SK-N-SH (cell line): ENCODE data around the gene OTUD7B. TPM values are rescaled to one million over a fixed set of nuclear protein-coding genes. Genes with fewer than 3 reads are reported as not detected.
A peak's percentile ranks its signal among the peaks of the same experiment; 100 is the strongest.

Experiments
- CTCF ChIA-PET: fragments of 300-600, 350-600 bp; formaldehyde crosslinking; extraction: SDS; loops from one replicate; lab custom pipeline; 2021; lab: Yijun Ruan, JAX
- POLR2A ChIA-PET: fragments of 350-600 bp; sonication (Branson Sonifier 250); formaldehyde crosslinking; extraction: SDS; loops from one replicate; lab custom pipeline; 2020; ENCODE audit warnings: antibody characterized with exemption, inconsistent platforms; lab: Yijun Ruan, JAX
- DNase-seq: peaks from one replicate; pipeline ENCODE4 v3.0.0; 2012
- H2AFZ ChIP-seq: fragments of 200-600 bp; sonication (generic); 2 replicates; pipeline ENCODE4 v1.8.1; 2016; ENCODE audit warnings: antibody characterized with exemption, mild to moderate bottlenecking, low read depth
- H3F3A ChIP-seq: fragments of 200-600 bp; sonication (generic); replicated peaks from 2 replicates; pipeline ENCODE3; 2016; ENCODE audit warnings: antibody characterized with exemption, mild to moderate bottlenecking; ENCODE audit not compliant: insufficient read depth
- H3K27ac ChIP-seq, 2 experiments: fragments of 200-500 bp in 1 of 2; fragments of 200-600 bp in 1 of 2; sonication (Bioruptor generic) in 1 of 2; sonication (generic), shearing (Covaris generic) in 1 of 2; 2 replicates each; pipeline versions ENCODE4 v1.5.1 to v1.6.1; 2014 to 2016; ENCODE audit warnings: low read depth in 2 of 2, inconsistent platforms in 1 of 2, low read length in 1 of 2, mild to moderate bottlenecking in 1 of 2, mixed read lengths in 1 of 2
- H3K27me3 ChIP-seq: fragments of 200-600 bp; sonication (generic), shearing (Covaris generic); 2 replicates; pipeline ENCODE4 v1.6.1; 2016; ENCODE audit warnings: mixed run types; ENCODE audit not compliant: insufficient read depth
- H3K36me3 ChIP-seq, 2 experiments: fragments of 200-500 bp in 1 of 2; fragments of 200-600 bp in 1 of 2; sonication (Bioruptor generic) in 1 of 2; sonication (generic) in 1 of 2; replicated peaks in 1 of 2; 2 replicates each; pipeline versions ENCODE3 to v1.5.1; 2014 to 2016; ENCODE audit warnings: low read length in 1 of 2, mild to moderate bottlenecking in 1 of 2; ENCODE audit not compliant: insufficient read depth in 2 of 2, control insufficient read depth in 1 of 2
- H3K4me1 ChIP-seq, 2 experiments: fragments of 200-500 bp in 1 of 2; fragments of 200-600 bp in 1 of 2; sonication (Bioruptor generic) in 1 of 2; sonication (generic), shearing (Covaris generic) in 1 of 2; 2 replicates each; pipeline versions ENCODE4 v1.5.1 to v1.6.1; 2014 to 2016; ENCODE audit warnings: low read depth in 1 of 2, low read length in 1 of 2, mixed run types in 1 of 2; ENCODE audit not compliant: insufficient read depth in 2 of 2, control insufficient read depth in 1 of 2
- H3K4me2 ChIP-seq: fragments of 200-600 bp; sonication (generic), shearing (Covaris generic); 2 replicates; pipeline ENCODE4 v1.6.1; 2017; ENCODE audit warnings: mixed run types
- H3K4me3 ChIP-seq, 2 experiments: fragments of 200-500 bp in 1 of 2; fragments of 200-600 bp in 1 of 2; sonication (Bioruptor generic) in 1 of 2; sonication (generic), shearing (Covaris generic) in 1 of 2; 2 replicates each; pipeline versions ENCODE4 v1.5.1 to v1.8.1; 2014 to 2016; ENCODE audit warnings: low read depth in 2 of 2, inconsistent platforms in 1 of 2, low read length in 1 of 2, mild to moderate bottlenecking in 1 of 2, mixed read lengths in 1 of 2, moderate library complexity in 1 of 2
- H3K79me2 ChIP-seq: fragments of 200-600 bp; sonication (generic); 2 replicates; pipeline ENCODE4 v1.8.1; 2017; ENCODE audit warnings: mild to moderate bottlenecking; ENCODE audit not compliant: insufficient read depth
- H3K9ac ChIP-seq: fragments of 200-600 bp; sonication (generic); 2 replicates; pipeline ENCODE4 v1.6.1; 2017; ENCODE audit warnings: mixed run types
- H3K9me2 ChIP-seq: fragments of 200-600 bp; sonication (generic); 2 replicates; pipeline ENCODE4 v1.6.1; 2017; ENCODE audit warnings: mixed run types
- H3K9me3 ChIP-seq: fragments of 200-600 bp; sonication (generic); 2 replicates; pipeline ENCODE4 v1.6.1; 2017; ENCODE audit warnings: mixed run types, mild to moderate bottlenecking, moderate library complexity
- H4K20me1 ChIP-seq: fragments of 200-600 bp; sonication (generic); 2 replicates; pipeline ENCODE4 v1.6.1; 2017; ENCODE audit warnings: mild to moderate bottlenecking, mixed run types; ENCODE audit not compliant: insufficient read depth
- CTCF ChIP-seq: fragments of 200-600 bp; sonication (generic); IDR thresholded peaks from 2 replicates; pipeline ENCODE4 v1.6.1; 2017; ENCODE audit warnings: antibody characterized with exemption, mild to moderate bottlenecking, moderate library complexity
- FOXJ3 ChIP-seq: sonication (generic); formaldehyde crosslinking; IDR thresholded peaks from 2 replicates; pipeline ENCODE4 v1.5.1; 2020; ENCODE audit warnings: mild to moderate bottlenecking, missing genetic modification reagents
- IRF3 ChIP-seq: fragments of 150-350 bp; IDR thresholded peaks from 2 replicates; pipeline ENCODE4 v1.6.1; 2016; ENCODE audit warnings: mild to moderate bottlenecking, low read depth, low read length
- JUND ChIP-seq: IDR thresholded peaks from 2 replicates; pipeline ENCODE4 v1.4.0; 2012
- MAX ChIP-seq: IDR thresholded peaks from 2 replicates; pipeline ENCODE4 v1.4.0; 2012; ENCODE audit warnings: low read depth
- MEF2A ChIP-seq: IDR thresholded peaks from 2 replicates; pipeline ENCODE4 v1.4.0; 2012; ENCODE audit warnings: low read depth, borderline replicate concordance
- MXI1 ChIP-seq: IDR thresholded peaks from 2 replicates; pipeline ENCODE4 v1.6.1; 2012; ENCODE audit warnings: mild to moderate bottlenecking, low read depth, low read length, improper control_type of control experiment
- NFIC ChIP-seq: IDR thresholded peaks from 2 replicates; pipeline ENCODE4 v1.4.0; 2012; ENCODE audit warnings: borderline replicate concordance
- RCOR1 ChIP-seq: fragments of 150-350 bp; IDR thresholded peaks from 2 replicates; pipeline ENCODE4 v1.6.1; 2017; ENCODE audit warnings: antibody characterized with exemption, low read length
- RFX5 ChIP-seq: IDR thresholded peaks from 2 replicates; pipeline ENCODE4 v1.6.1; 2012; ENCODE audit warnings: mild to moderate bottlenecking, improper control_type of control experiment, low read length
- SMC3 ChIP-seq: IDR thresholded peaks from 2 replicates; pipeline ENCODE4 v1.6.1; 2012; ENCODE audit warnings: low read depth, low read length, improper control_type of control experiment
- TAF1 ChIP-seq: IDR thresholded peaks from 2 replicates; pipeline ENCODE4 v1.6.1; 2012; ENCODE audit warnings: low read depth, mild to moderate bottlenecking, low read length, moderate library complexity, borderline replicate concordance
- TCF12 ChIP-seq: IDR thresholded peaks from 2 replicates; pipeline ENCODE4 v1.4.0; 2012
- TEAD4 ChIP-seq: IDR thresholded peaks from 2 replicates; pipeline ENCODE4 v1.4.0; 2012; ENCODE audit warnings: mild to moderate bottlenecking, borderline replicate concordance; ENCODE audit not compliant: insufficient read depth
- USF2 ChIP-seq: fragments of 150-350 bp; IDR thresholded peaks from 2 replicates; pipeline ENCODE4 v1.6.1; 2017; ENCODE audit warnings: antibody characterized with exemption, low read length, low read depth, borderline replicate concordance
- YY1 ChIP-seq: IDR thresholded peaks from 2 replicates; pipeline ENCODE4 v1.4.0; 2012; ENCODE audit warnings: low read depth, mild to moderate bottlenecking
- ZBTB33 ChIP-seq: IDR thresholded peaks from 2 replicates; pipeline ENCODE4 v1.4.0; 2012; ENCODE audit warnings: low read depth, borderline replicate concordance
- WGBS: methylation state at CpG from one replicate; pipeline ENCODE4 v1.1.6; 2017; ENCODE audit warnings: low lambda C conversion rate; 5-methylcytosine and 5-hydroxymethylcytosine counted together
- polyA plus RNA-seq, 3 experiments: library from polyadenylated mRNA; depleted of rRNA; stranded (reverse); fragments of >200 nt; gene quantifications; 2 replicates each; pipeline ENCODE4 v1.2.3, GENCODE V29; 2012

The OTUD7B gene
- polyA plus RNA-seq, 1 of the 3 experiments (the other 2 are of a cell fraction) = 4.2 TPM

- DNase-seq = no peak
- Histone ChIP-seq H3K36me3 (peaks cover 6 to 27% of the 10 kb centered on the region in 2 experiments), H3K79me2 (peaks cover 13% of the 10 kb centered on the region), H3F3A (peaks cover 4% of the 10 kb centered on the region), H3K27me3 (no peaks in the 10 kb centered on the region), H3K27ac (no peak overlapping the region), H3K9me2 (no peaks in the 10 kb centered on the region), H3K4me1 (peaks cover 11 to 26% of the 10 kb centered on the region in 2 experiments; a peak in 2 of 4 replicates), H2AFZ (no peak overlapping the region), H4K20me1 (no peaks in the 10 kb centered on the region), H3K4me2 (peak overlapping the region; percentile 79; the same call in 1 of the 2 replicates), H3K9me3 (no peaks in the 10 kb centered on the region), H3K9ac (no peak overlapping the region), H3K4me3 (peak overlapping the region in 1 of 2 experiments; percentile 83; a peak in 1 of 4 replicates)
- TF ChIP-seq TEAD4 (no peak), USF2 (no peak), ZBTB33 (no peak), MAX (no peak), RFX5 (no peak), YY1 (no peak), TAF1 (no peak), RCOR1 (no peak), MEF2A (no peak), JUND (no peak), FOXJ3 (CRISPR knock-in tag) (no peak), TCF12 (no peak), NFIC (no peak), MXI1 (no peak), IRF3 (no peak), SMC3 (no peak), CTCF (no peak)
- WGBS = 94% methylated on average over 11 of the region's 11 CpGs
- ChIA-PET POLR2A (interaction anchor here (0.6 to 1.1 kb wide), 4 partner anchors 10 to 26 kb away, joined by 3 read pairs; partner anchors contain the start of gene BOLA1), CTCF (interaction anchor here (0.7 to 1.6 kb wide), 6 partner anchors 11 to 253 kb away, joined by 3 to 8 read pairs (median 4); a partner anchor contains a TSS)
Observed at GRCh38 chr1:149915429-149916192, 94.9 kb downstream of the OTUD7B start.
